H7 (cell line): ENCODE measurements around the gene KCNK15. TPM values are rescaled to one million over a fixed set of nuclear protein-coding genes. Genes with fewer than 3 reads are reported as not detected.
A peak's percentile ranks its signal among the peaks of the same experiment; 100 is the strongest.

Source experiments
- DNase-seq: peaks from one replicate; pipeline ENCODE4 v3.0.0; 2012
- H3K27me3 ChIP-seq: 2 replicates; pipeline ENCODE4 v1.6.0; 2011; ENCODE audit warnings: mild to moderate bottlenecking, low read length; ENCODE audit not compliant: control insufficient read depth, insufficient read depth
- H3K36me3 ChIP-seq: replicated peaks from 2 replicates; pipeline ENCODE4 v1.5.1; 2011; ENCODE audit warnings: low read length; ENCODE audit not compliant: control insufficient read depth, insufficient read depth
- H3K4me3 ChIP-seq: 2 replicates; pipeline ENCODE4 v1.5.1; 2011; ENCODE audit warnings: low read depth, mild to moderate bottlenecking, control low read depth, low read length, moderate library complexity; ENCODE audit not compliant: insufficient read depth
- total RNA-seq: library from RNA; depleted of rRNA; stranded (reverse); fragments of >200 nt; shearing (Covaris generic); gene quantifications from 2 replicates; pipeline ENCODE4 v1.2.3, GENCODE V29; 2014

The KCNK15 gene
- total RNA-seq, 1 experiment from 2014 or later, result 0.14 TPM

DNA sequence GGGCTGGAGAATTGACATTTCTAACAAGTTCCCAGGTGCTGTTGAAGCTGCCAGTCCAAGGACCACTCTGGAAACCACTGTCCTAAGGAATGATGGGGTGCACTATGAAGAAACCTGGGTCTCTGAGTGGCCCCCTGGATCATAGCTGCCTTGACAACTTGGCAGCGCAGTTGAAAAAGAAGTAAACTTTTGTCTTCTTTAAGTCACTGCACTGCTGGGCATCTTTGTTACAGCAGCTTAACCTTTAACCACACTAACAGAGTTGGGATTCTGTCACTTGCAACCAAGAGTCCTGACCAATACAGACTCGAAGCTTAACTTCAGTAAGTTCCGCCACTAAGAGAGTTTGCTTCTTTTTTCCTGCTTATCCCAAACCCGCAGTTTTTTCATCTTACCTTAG is 8.5 kb upstream of the KCNK15 start:
- DNase-seq, result no peak
- no peak overlapping the region for H3K4me3 ChIP-seq

GRCh38 chr20:44738813-44739477 is 6.7 kb upstream of the KCNK15 start:
- Histone ChIP-seq H3K36me3 (no peaks in the 10 kb centered on the region), H3K4me3 (no peak overlapping the region), H3K27me3 (peaks cover 4% of the 10 kb centered on the region)
- peak; percentile 89 for DNase-seq

More for the DNA sequence above, 8.5 kb upstream of the KCNK15 start:
- Histone ChIP-seq H3K27me3 (peaks cover 3% of the 10 kb centered on the region; the same call in 1 of the 2 replicates), H3K36me3 (no peaks in the 10 kb centered on the region)

- Histone ChIP-seq H3K4me3 (no peak overlapping the region), H3K36me3 (no peaks in the 10 kb centered on the region), H3K27me3 (peaks cover 11% of the 10 kb centered on the region)
- DNase-seq, result no peak
Observed at GRCh38 chr20:44739942-44740341, 5.7 kb upstream of the KCNK15 start.

DNA sequence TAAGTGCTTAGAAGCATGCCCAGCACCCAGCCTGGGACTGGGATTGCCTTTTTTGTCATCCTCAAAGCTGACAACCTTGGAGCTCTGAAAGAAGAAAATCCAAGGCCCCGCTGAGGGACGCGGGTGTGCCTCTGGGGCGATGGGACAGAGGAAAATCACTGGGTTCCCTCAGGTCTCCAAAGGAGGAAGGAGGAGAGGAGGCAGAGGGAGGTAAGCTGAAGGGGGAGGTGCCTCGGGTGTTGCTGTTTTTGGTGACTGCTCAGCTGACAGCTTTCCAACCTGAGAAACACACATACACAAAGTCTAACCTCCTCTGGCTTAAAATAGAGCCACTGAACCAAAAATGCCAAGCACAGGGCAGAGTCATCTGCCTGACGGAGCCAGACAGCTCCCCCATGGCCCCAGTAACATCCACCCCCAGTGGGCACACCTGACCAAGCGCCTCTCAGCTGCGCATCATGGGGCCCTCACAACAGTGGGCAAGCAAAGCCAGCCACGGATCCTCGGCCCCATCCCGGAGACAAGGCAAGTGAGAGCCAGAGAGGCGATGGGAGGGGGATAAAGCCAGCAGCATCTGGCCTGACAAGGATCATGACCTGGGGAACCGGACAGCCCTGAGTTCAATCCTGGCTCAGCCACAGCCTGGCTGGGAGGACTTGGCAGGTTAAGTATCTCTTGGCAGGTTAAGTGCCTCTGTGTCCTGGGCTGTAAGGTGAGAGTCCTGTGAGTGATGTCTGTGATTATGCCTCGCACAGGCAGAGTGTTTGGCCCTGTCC is 3.2 kb upstream of the KCNK15 start:
- no peaks in the 10 kb centered on the region for H3K36me3 ChIP-seq
- peak; percentile 16 for DNase-seq
- no peak overlapping the region for H3K4me3 ChIP-seq
- peaks cover 28% of the 10 kb centered on the region for H3K27me3 ChIP-seq

DNA sequence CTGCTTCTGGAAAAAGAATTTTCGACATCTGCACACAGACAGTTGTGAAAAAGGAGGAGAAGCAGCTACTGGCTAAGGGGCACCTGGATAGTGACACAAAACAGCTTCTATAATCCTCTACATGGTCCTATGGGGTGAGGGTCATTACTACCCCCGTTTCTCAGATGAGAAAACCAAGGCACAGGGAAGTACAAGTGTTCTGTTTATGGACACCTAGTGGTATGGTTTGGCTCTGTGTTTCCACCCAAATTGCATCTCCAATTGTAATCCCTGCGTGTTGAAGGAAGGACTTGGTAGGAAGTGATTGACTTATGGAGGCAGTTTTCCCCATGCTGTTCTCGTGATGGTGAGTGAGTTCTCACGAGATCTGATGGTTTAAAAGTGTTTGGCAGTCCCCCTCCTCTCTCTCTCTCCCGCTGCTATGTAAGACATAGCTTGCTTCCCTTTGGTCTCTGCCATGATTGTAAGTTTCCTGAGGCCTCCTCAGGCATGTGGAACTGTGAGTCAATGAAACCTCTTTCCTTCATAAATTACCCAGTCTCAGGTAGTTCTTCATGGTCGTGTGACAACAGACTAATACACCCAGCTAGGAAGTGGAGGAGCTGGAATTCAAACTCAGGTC is 2.5 kb upstream of the KCNK15 start:
- Histone ChIP-seq H3K4me3 (no peak overlapping the region), H3K27me3 (peaks cover 28% of the 10 kb centered on the region), H3K36me3 (no peaks in the 10 kb centered on the region)
- no peak for DNase-seq

DNA sequence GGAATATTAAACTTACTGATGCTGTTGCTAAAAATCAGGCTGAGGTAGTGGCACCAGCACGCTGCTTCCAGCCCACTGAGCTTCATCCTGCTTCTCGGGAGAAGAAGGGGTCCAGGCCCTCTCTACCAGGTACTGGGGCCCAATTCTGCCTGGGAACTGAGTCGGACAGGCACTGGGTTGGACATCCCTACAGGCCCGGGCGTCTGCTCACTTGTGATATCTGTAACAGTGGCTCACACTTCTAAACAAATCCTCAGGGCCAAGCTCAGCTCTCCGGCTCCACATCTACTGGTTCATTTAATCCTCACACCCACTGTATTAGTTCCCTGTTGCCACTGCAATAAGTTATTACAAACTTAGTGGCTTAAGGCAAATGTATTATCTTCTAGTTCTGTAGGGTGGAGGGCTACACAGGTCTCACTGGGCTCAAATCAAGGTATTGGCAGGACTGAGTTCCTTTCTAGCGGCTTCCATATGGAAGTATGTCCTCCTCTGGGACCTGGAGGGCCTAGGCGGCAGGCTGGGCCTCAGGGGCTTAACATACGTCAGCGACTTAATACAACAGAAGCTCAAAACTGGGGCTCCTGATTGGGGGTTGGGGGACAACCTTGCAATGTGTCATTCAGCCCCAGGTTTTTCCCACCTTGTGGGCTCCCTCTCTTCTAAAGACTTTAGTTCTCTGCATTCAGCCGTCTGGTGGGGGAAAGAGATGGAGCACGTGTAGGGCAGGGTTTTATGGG is 1.6 kb upstream of the KCNK15 start:
- Histone ChIP-seq H3K36me3 (no peaks in the 10 kb centered on the region), H3K27me3 (peaks cover 28% of the 10 kb centered on the region), H3K4me3 (no peak overlapping the region)
- DNase-seq, result peak; percentile 29

DNA sequence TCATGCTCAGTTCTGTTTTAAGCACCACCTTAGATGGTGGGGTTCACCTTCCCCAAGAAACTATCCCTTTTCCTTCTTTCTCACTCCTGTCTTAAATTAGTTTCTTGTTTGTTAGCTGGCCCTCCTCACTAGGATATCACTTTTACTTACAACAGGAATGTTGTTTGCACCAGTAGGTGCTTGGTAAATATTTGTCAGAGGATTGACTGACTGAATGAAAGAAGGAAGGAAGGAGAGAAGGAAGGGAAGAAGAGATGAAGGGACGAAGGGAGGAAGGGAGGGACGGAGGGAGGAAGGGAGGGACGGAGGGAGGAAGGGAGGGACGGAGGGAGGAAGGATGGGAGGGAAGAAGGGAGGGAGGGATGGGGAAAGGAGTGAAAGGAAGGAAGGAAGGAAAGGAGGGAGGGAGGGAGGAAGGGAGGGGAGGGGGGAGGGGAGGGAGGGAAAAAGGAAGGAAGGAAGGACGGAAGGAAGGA is 505 bp upstream of the KCNK15 start:
- peaks cover 28% of the 10 kb centered on the region for H3K27me3 ChIP-seq
- no peak for DNase-seq
- H3K4me3 ChIP-seq, result peak overlapping the region; percentile 58
- no peaks in the 10 kb centered on the region for H3K36me3 ChIP-seq

- Histone ChIP-seq H3K36me3 (no peaks in the 10 kb centered on the region), H3K4me3 (peak overlapping the region; percentile 58), H3K27me3 (peaks cover 28% of the 10 kb centered on the region)
- DNase-seq, result peak; percentile 78
Observed at GRCh38 chr20:44746367-44747165, 901 bp downstream of the KCNK15 start.

GRCh38 chr20:44747166-44748004 is 1.7 kb downstream of the KCNK15 start:
- Histone ChIP-seq H3K27me3 (peaks cover 25% of the 10 kb centered on the region), H3K36me3 (no peaks in the 10 kb centered on the region), H3K4me3 (no peak overlapping the region)
- DNase-seq, result peak; percentile 92

GRCh38 chr20:44748005-44748370 is 2.3 kb downstream of the KCNK15 start:
- peaks cover 25% of the 10 kb centered on the region for H3K27me3 ChIP-seq
- H3K36me3 ChIP-seq, result no peaks in the 10 kb centered on the region
- H3K4me3 ChIP-seq, result no peak overlapping the region
- DNase-seq, result peak; percentile 57

- no peak overlapping the region for H3K4me3 ChIP-seq
- no peaks in the 10 kb centered on the region for H3K36me3 ChIP-seq
- DNase-seq, result peak; percentile 91
- peaks cover 16% of the 10 kb centered on the region for H3K27me3 ChIP-seq
Observed at GRCh38 chr20:44750081-44750805, 4.6 kb downstream of the KCNK15 start.

- no peaks in the 10 kb centered on the region for H3K36me3 ChIP-seq
- no peaks in the 10 kb centered on the region; the same call in 1 of the 2 replicates for H3K27me3 ChIP-seq
- DNase-seq, result peak; percentile 55
- H3K4me3 ChIP-seq, result no peak overlapping the region
Observed at GRCh38 chr20:44752099-44752931, 6.7 kb downstream of the KCNK15 start.
